CD4-positive, alpha-beta memory T cell (primary cell): ENCODE measurements around the gene OSER1. TPM values are rescaled to one million over a fixed set of nuclear protein-coding genes. Genes with fewer than 3 reads are reported as not detected.
A peak's percentile ranks its signal among the peaks of the same experiment; 100 is the strongest.

Experiments used
- CTCF ChIA-PET: fragments of 350-600 bp; sonication (Branson Sonifier 250); formaldehyde crosslinking; loops from one replicate; lab custom pipeline; 2021; ENCODE audit warnings: inconsistent platforms; ENCODE audit not compliant: partially characterized antibody; lab: Charles Lee
- POLR2A ChIA-PET: fragments of 350-600 bp; sonication (Branson Sonifier 250); formaldehyde crosslinking; loops from one replicate; lab custom pipeline; 2021; ENCODE audit not compliant: partially characterized antibody; lab: Charles Lee
- DNase-seq, 5 donors: peaks; one replicate each; pipeline versions ENCODE4 v3.0.0 to v3.0.0-alpha.2; 2020 to 2022; ENCODE audit warnings: mixed read lengths in 1 of 5
- H3K27ac ChIP-seq: one replicate; pipeline ENCODE4 v1.7.0; 2013; ENCODE audit warnings: low read depth, low read length
- H3K27me3 ChIP-seq: 2 replicates; pipeline ENCODE4 v1.7.0; 2013; ENCODE audit warnings: mild to moderate bottlenecking, low read length, moderate library complexity; ENCODE audit not compliant: insufficient read depth
- H3K36me3 ChIP-seq: 2 replicates; pipeline ENCODE4 v1.7.0; 2013; ENCODE audit warnings: mild to moderate bottlenecking, low read length, moderate library complexity; ENCODE audit not compliant: insufficient read depth
- H3K4me1 ChIP-seq: 2 replicates; pipeline ENCODE4 v1.7.0; 2013; ENCODE audit warnings: mild to moderate bottlenecking, low read length, moderate library complexity; ENCODE audit not compliant: insufficient read depth
- H3K4me3 ChIP-seq, 2 donors: one replicate each; pipeline ENCODE4 v1.7.0; 2013; ENCODE audit warnings: low read length in 2 of 2, mild to moderate bottlenecking in 1 of 2
- H3K9me3 ChIP-seq, 2 donors: one replicate each; pipeline ENCODE4 v1.7.0; 2013; ENCODE audit warnings: low read length in 2 of 2, control low read depth in 1 of 2; ENCODE audit not compliant: control insufficient read depth in 1 of 2
- H3K27ac Mint-ChIP-seq, 7 donors: one replicate each; pipeline ENCODE4 v1.8.0; 2020 to 2021; ENCODE audit warnings: mixed read lengths in 7 of 7, mild to moderate bottlenecking in 6 of 7, inconsistent platforms in 3 of 7, moderate library complexity in 3 of 7
- H3K27me3 Mint-ChIP-seq, 2 donors: one replicate each; pipeline ENCODE4 v1.8.0; 2020 to 2021; ENCODE audit warnings: mixed read lengths in 2 of 2
- H3K36me3 Mint-ChIP-seq, 2 donors: one replicate each; pipeline ENCODE4 v1.8.0; 2020 to 2021; ENCODE audit warnings: mixed read lengths in 2 of 2, inconsistent platforms in 1 of 2, mild to moderate bottlenecking in 1 of 2
- H3K4me1 Mint-ChIP-seq, 4 donors: one replicate each; pipeline ENCODE4 v1.8.0; 2020 to 2021; ENCODE audit warnings: mixed read lengths in 4 of 4, mild to moderate bottlenecking in 1 of 4
- H3K4me3 Mint-ChIP-seq, 8 donors: one replicate each; pipeline ENCODE4 v1.8.0; 2020 to 2021; ENCODE audit warnings: mixed read lengths in 8 of 8, mild to moderate bottlenecking in 7 of 8, moderate library complexity in 6 of 8, inconsistent platforms in 3 of 8
- H3K9me3 Mint-ChIP-seq, 8 donors: one replicate each; pipeline ENCODE4 v1.8.0; 2020 to 2021; ENCODE audit warnings: mixed read lengths in 8 of 8, mild to moderate bottlenecking in 5 of 8, inconsistent platforms in 3 of 8, moderate library complexity in 1 of 8
- intact Hi-C: fragments of 100-400 bp; cut with micrococcal nuclease; formaldehyde crosslinking; loops from one replicate; pipeline ENCODE4 v1.15.1; 2023
- polyA plus RNA-seq, 2 donors: library from polyadenylated mRNA; unstranded; fragments of 300-500 nt; fragmentation: Illumina TruSeq; gene quantifications; one replicate each; pipeline ENCODE4 v1.2.3, GENCODE V29; 2021
- total RNA-seq, 2 experiments: library from RNA; stranded (reverse); gene quantifications; one replicate each; pipeline ENCODE4 v1.2.3, GENCODE V29; 2021

The OSER1 gene
- 10 to 100 TPM; 35.5 to 36.6 TPM for total RNA-seq
- polyA plus RNA-seq: 10 to 100 TPM; 40.8 to 63.3 TPM

- ChIA-PET CTCF (interaction anchor here (14.4 kb wide), 1 partner anchor 101 kb away, joined by 669 read pairs; the partner anchor contains the start of gene FITM2), POLR2A (interaction anchor here (0.6 to 2.0 kb wide), 10 partner anchors 8 to 739 kb away, joined by 3 to 11 read pairs (median 4); partner anchors contain the start of genes FITM2 and TTPAL)
- H3K27me3 Mint-ChIP-seq: no peaks in the 10 kb centered on the region
- H3K9me3 ChIP-seq: no peaks in the 10 kb centered on the region
- peaks cover 42 to 79% (median 56%) of the 10 kb centered on the region in 4 donors for H3K4me1 Mint-ChIP-seq
- peaks cover 12 to 50% of the 10 kb centered on the region in 2 donors for H3K36me3 Mint-ChIP-seq
- H3K27ac ChIP-seq: peak within 1 kb of the TSS; percentile 98
- H3K36me3 ChIP-seq: peaks cover 8% of the 10 kb centered on the region
- intact Hi-C loops: loop anchor here (1.0 to 10.0 kb wide), 8 partner anchors 8 to 1764 kb away; partner anchors contain the start of genes SRSF6, STK4, TOMM34 and TTPAL
- H3K4me3 ChIP-seq: peak within 1 kb of the TSS; percentile 77 to 78
- H3K4me3 Mint-ChIP-seq: peak within 1 kb of the TSS; percentile 85 to 99 (median 94)
- peaks cover 53% of the 10 kb centered on the region for H3K4me1 ChIP-seq
- peak within 1 kb of the TSS; percentile 90 to 100 (median 98) for H3K27ac Mint-ChIP-seq
- no peaks in the 10 kb centered on the region for H3K27me3 ChIP-seq
- DNase-seq: peak; percentile 99
- no peaks in the 10 kb centered on the region for H3K9me3 Mint-ChIP-seq
Measured at GRCh38 chr20:44210406-44211176, at the start of gene OSER1. TSS of gene OSER1 (minus strand) at chr20:44210771. CDS start at chr20:44206957, 3,814 bp downstream.

GRCh38 chr20:44258226-44258890, 47.8 kb upstream of the OSER1 start:
- CTCF ChIA-PET: no interaction called here
- H3K9me3 Mint-ChIP-seq: no peaks in the 10 kb centered on the region
- H3K4me3 Mint-ChIP-seq: no peak overlapping the region
- no peaks in the 10 kb centered on the region for H3K27me3 ChIP-seq
- H3K9me3 ChIP-seq: no peaks in the 10 kb centered on the region
- no peaks in the 10 kb centered on the region for H3K4me1 Mint-ChIP-seq
- H3K36me3 ChIP-seq: no peaks in the 10 kb centered on the region
- DNase-seq: no peak
- H3K27me3 Mint-ChIP-seq: no peaks in the 10 kb centered on the region
- H3K27ac Mint-ChIP-seq: no peak overlapping the region
- no peaks in the 10 kb centered on the region for H3K4me1 ChIP-seq
- H3K4me3 ChIP-seq: no peak overlapping the region
- POLR2A ChIA-PET: no interaction called here
- no peak overlapping the region for H3K27ac ChIP-seq
- intact Hi-C loops: no loop called here
- H3K36me3 Mint-ChIP-seq: no peaks in the 10 kb centered on the region

- peak overlapping the region in 1 of 7 donors; percentile 13 for H3K27ac Mint-ChIP-seq
- POLR2A ChIA-PET: no interaction called here
- Histone ChIP-seq H3K27ac (no peak overlapping the region), H3K4me3 (no peak overlapping the region), H3K9me3 (no peaks in the 10 kb centered on the region), H3K4me1 (no peaks in the 10 kb centered on the region), H3K27me3 (no peaks in the 10 kb centered on the region), H3K36me3 (no peaks in the 10 kb centered on the region)
- intact Hi-C loops: no loop called here
- DNase-seq: no peak
- no peak overlapping the region for H3K4me3 Mint-ChIP-seq
- H3K4me1 Mint-ChIP-seq: no peaks in the 10 kb centered on the region
- H3K9me3 Mint-ChIP-seq: no peaks in the 10 kb centered on the region
- peaks cover 0 to 6% of the 10 kb centered on the region in 2 donors for H3K36me3 Mint-ChIP-seq
- H3K27me3 Mint-ChIP-seq: peaks cover 0 to 2% of the 10 kb centered on the region in 2 donors
- CTCF ChIA-PET: no interaction called here
Measured at GRCh38 chr20:44256961-44257360, 46.4 kb upstream of the OSER1 start.

- H3K27ac ChIP-seq: no peak overlapping the region
- H3K9me3 ChIP-seq: no peaks in the 10 kb centered on the region
- Mint-ChIP-seq H3K9me3 (no peaks in the 10 kb centered on the region), H3K27me3 (peaks cover 2% of the 10 kb centered on the region in 2 donors), H3K36me3 (peaks cover 0 to 6% of the 10 kb centered on the region in 2 donors), H3K27ac (no peak overlapping the region), H3K4me1 (no peaks in the 10 kb centered on the region), H3K4me3 (no peak overlapping the region)
- no peaks in the 10 kb centered on the region for H3K4me1 ChIP-seq
- DNase-seq: no peak
- no peaks in the 10 kb centered on the region for H3K36me3 ChIP-seq
- POLR2A ChIA-PET: no interaction called here
- intact Hi-C loops: no loop called here
- CTCF ChIA-PET: interaction anchor here (0.6 to 0.9 kb wide), 2 partner anchors 23 to 38 kb away, joined by 3 read pairs; no protein-coding TSS in a partner anchor
- H3K4me3 ChIP-seq: no peak overlapping the region
- H3K27me3 ChIP-seq: no peaks in the 10 kb centered on the region
Measured at GRCh38 chr20:44255942-44256341, 45.4 kb upstream of the OSER1 start.

- POLR2A ChIA-PET: interaction anchor here (1.1 kb wide), 1 partner anchor 36 kb away, joined by 3 read pairs; no protein-coding TSS in a partner anchor
- intact Hi-C loops: no loop called here
- CTCF ChIA-PET: interaction anchor here (2.5 kb wide), 1 partner anchor 36 kb away, joined by 8 read pairs; no protein-coding TSS in a partner anchor
Measured at GRCh38 chr20:44254073-44254472, 43.5 kb upstream of the OSER1 start.

GRCh38 chr20:44253528-44253927, 43.0 kb upstream of the OSER1 start:
- Mint-ChIP-seq H3K27ac (no peak overlapping the region), H3K36me3 (peaks cover 0 to 6% of the 10 kb centered on the region in 2 donors), H3K9me3 (no peaks in the 10 kb centered on the region), H3K4me1 (peaks cover 0 to 2% (median 0%) of the 10 kb centered on the region in 4 donors), H3K4me3 (no peak overlapping the region), H3K27me3 (peaks cover 5 to 6% of the 10 kb centered on the region in 2 donors)
- H3K9me3 ChIP-seq: no peaks in the 10 kb centered on the region
- no peak for DNase-seq
- intact Hi-C loops: no loop called here
- POLR2A ChIA-PET: interaction anchor here (1.1 kb wide), 1 partner anchor 35 kb away, joined by 3 read pairs; no protein-coding TSS in a partner anchor
- CTCF ChIA-PET: interaction anchor here (2.5 kb wide), 1 partner anchor 36 kb away, joined by 8 read pairs; no protein-coding TSS in a partner anchor
- H3K4me1 ChIP-seq: no peaks in the 10 kb centered on the region
- H3K27me3 ChIP-seq: no peaks in the 10 kb centered on the region
- no peaks in the 10 kb centered on the region for H3K36me3 ChIP-seq
- no peak overlapping the region for H3K27ac ChIP-seq
- H3K4me3 ChIP-seq: no peak overlapping the region

More at GRCh38 chr20:44254073-44254472, 43.5 kb upstream of the OSER1 start:
- Mint-ChIP-seq H3K4me3 (no peak overlapping the region), H3K27ac (no peak overlapping the region), H3K9me3 (no peaks in the 10 kb centered on the region), H3K4me1 (peaks cover 0 to 2% (median 0%) of the 10 kb centered on the region in 4 donors), H3K27me3 (peaks cover 3 to 6% of the 10 kb centered on the region in 2 donors), H3K36me3 (peaks cover 0 to 6% of the 10 kb centered on the region in 2 donors)
- H3K36me3 ChIP-seq: no peaks in the 10 kb centered on the region
- no peaks in the 10 kb centered on the region for H3K27me3 ChIP-seq
- no peak for DNase-seq
- no peak overlapping the region for H3K27ac ChIP-seq
- no peaks in the 10 kb centered on the region for H3K9me3 ChIP-seq
- no peak overlapping the region for H3K4me3 ChIP-seq
- H3K4me1 ChIP-seq: no peaks in the 10 kb centered on the region

DNA sequence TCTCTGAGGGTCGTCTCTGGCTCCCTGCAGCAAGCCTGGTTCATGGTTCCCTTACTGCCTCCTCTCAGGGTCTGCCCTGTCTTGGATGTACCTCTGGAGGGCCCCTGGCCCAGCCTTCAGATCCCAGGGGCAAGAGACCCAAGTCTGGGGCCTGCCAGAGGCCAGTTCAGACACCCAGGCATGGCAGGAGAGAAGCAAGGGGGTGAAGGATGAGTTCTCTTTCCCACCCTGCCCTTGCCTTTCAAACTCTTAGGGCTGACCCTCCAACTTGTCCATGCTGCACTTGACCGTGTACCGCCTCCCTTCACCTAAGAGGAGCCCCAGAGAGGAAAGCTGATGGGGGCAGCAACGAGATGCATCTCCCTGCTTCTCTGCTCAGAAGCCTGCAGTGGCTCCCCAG, 40.7 kb upstream of the OSER1 start:
- no peak for DNase-seq
- no peaks in the 10 kb centered on the region for H3K36me3 ChIP-seq
- H3K27me3 ChIP-seq: no peaks in the 10 kb centered on the region
- intact Hi-C loops: no loop called here
- Mint-ChIP-seq H3K27ac (no peak overlapping the region), H3K9me3 (no peaks in the 10 kb centered on the region), H3K27me3 (peaks cover 13 to 16% of the 10 kb centered on the region in 2 donors), H3K4me3 (no peak overlapping the region), H3K4me1 (peaks cover 2 to 8% (median 6%) of the 10 kb centered on the region in 4 donors), H3K36me3 (peaks cover 0 to 6% of the 10 kb centered on the region in 2 donors)
- H3K4me3 ChIP-seq: no peak overlapping the region
- CTCF ChIA-PET: no interaction called here
- H3K9me3 ChIP-seq: no peaks in the 10 kb centered on the region
- H3K4me1 ChIP-seq: no peaks in the 10 kb centered on the region
- no peak overlapping the region for H3K27ac ChIP-seq
- POLR2A ChIA-PET: no interaction called here
